GM23338 (cell line): ENCODE data around the gene GSG1L.

Source experiments
- CREB1 ChIP-seq: fragments of 250-450 bp; sonication (Bioruptor Pico); IDR thresholded peaks from 2 replicates; pipeline ENCODE4 v1.5.0; 2020; ENCODE audit warnings: low read depth, mild to moderate bottlenecking, moderate library complexity
- CTCF ChIP-seq, 2 experiments: fragments of 200-600 bp in 1 of 2; sonication (generic) in 1 of 2; conservative IDR thresholded peaks; 2 replicates each; pipeline versions ENCODE4 v1.5.1 to v1.6.1; 2016 to 2017; ENCODE audit warnings: antibody characterized with exemption in 2 of 2, low read depth in 2 of 2, mild to moderate bottlenecking in 2 of 2, moderate library complexity in 1 of 2
- EZH2 ChIP-seq: fragments of 200-600 bp; sonication (generic); IDR thresholded peaks from one replicate; pipeline ENCODE4 v1.8.0; 2017; ENCODE audit warnings: antibody characterized with exemption, mild to moderate bottlenecking, low read depth; ENCODE audit not compliant: unreplicated experiment
- EZH2phosphoT487 ChIP-seq: fragments of 200-600 bp; sonication (generic); IDR thresholded peaks from one replicate; pipeline ENCODE4 v1.8.1; 2018; ENCODE audit warnings: antibody characterized with exemption; ENCODE audit not compliant: unreplicated experiment
- JUNB ChIP-seq: IDR thresholded peaks from one replicate; pipeline ENCODE4 v1.6.1; 2016; ENCODE audit warnings: antibody characterized with exemption; ENCODE audit not compliant: unreplicated experiment
- POLR2AphosphoS5 ChIP-seq: IDR thresholded peaks from 2 replicates; pipeline ENCODE4 v1.6.1; 2016; ENCODE audit warnings: antibody characterized with exemption, low read depth
- REST ChIP-seq: IDR thresholded peaks from one replicate; pipeline ENCODE4 v1.6.1; 2018; ENCODE audit warnings: antibody characterized with exemption; ENCODE audit not compliant: unreplicated experiment
- ZNF331 ChIP-seq: fragments of 250-450 bp; sonication (Bioruptor Pico); IDR thresholded peaks from 2 replicates; pipeline ENCODE4 v1.5.0; 2020; ENCODE audit warnings: low read depth, mild to moderate bottlenecking, moderate library complexity
- TF ChIP-seq, protein P1 (sequence below): IDR thresholded peaks from 2 replicates; pipeline ENCODE4 v1.6.1; 2016; ENCODE audit warnings: antibody characterized with exemption

- TF ChIP-seq CTCF (conservative IDR thresholded peaks at IDR 0.05; ENCODE audit: low read depth in 2 of 2) (no peak), EZH2phosphoT487 (no peak), EZH2 (no peak), POLR2AphosphoS5 (no peak), REST (no peak), JUNB (no peak), CREB1 (no peak), ZNF331 (no peak)
- TF ChIP-seq, protein P1, sequence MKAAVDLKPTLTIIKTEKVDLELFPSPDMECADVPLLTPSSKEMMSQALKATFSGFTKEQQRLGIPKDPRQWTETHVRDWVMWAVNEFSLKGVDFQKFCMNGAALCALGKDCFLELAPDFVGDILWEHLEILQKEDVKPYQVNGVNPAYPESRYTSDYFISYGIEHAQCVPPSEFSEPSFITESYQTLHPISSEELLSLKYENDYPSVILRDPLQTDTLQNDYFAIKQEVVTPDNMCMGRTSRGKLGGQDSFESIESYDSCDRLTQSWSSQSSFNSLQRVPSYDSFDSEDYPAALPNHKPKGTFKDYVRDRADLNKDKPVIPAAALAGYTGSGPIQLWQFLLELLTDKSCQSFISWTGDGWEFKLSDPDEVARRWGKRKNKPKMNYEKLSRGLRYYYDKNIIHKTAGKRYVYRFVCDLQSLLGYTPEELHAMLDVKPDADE = no peak
Measured at GRCh38 chr16:28064706-28065249, 1.3 kb upstream of the GSG1L start.
